Right lobe of liver (tissue), 6 donors: ENCODE results near the gene FITM1. TPM values are rescaled to one million over a fixed set of nuclear protein-coding genes. Genes with fewer than 3 reads are reported as not detected.

ENCODE experiments used
- ATAC-seq, 4 donors: fragments of 200-7000 bp; cut with Tn5 transposase; one replicate each; pipeline ENCODE4 v1.9.1; 2020; ENCODE audit warnings: mild to moderate bottlenecking in 4 of 4, moderate library complexity in 4 of 4
- DNase-seq, 3 donors: peaks; one replicate each; pipeline ENCODE4 v3.0.0-alpha.2; 2020
- H3K27ac ChIP-seq, 3 donors: fragments of 200-600 bp; one replicate each; pipeline ENCODE4 v1.8.0; 2022
- H3K27me3 ChIP-seq, 2 donors: fragments of 200-600 bp; one replicate each; pipeline ENCODE4 v1.8.0; 2022
- H3K36me3 ChIP-seq, 4 donors: fragments of 200-600 bp; sonication (generic) in 1 of 4; one replicate each; pipeline versions ENCODE4 v1.5.1 to v1.8.0; 2017 to 2022; ENCODE audit warnings: control low read depth in 1 of 4
- H3K4me1 ChIP-seq, 4 donors: fragments of 200-600 bp; sonication (generic) in 1 of 4; one replicate each; pipeline versions ENCODE4 v1.5.1 to v1.8.0; 2017 to 2022; ENCODE audit warnings: control low read depth in 1 of 4
- H3K4me3 ChIP-seq, 3 donors: fragments of 200-600 bp; one replicate each; pipeline ENCODE4 v1.8.0; 2022
- H3K9me3 ChIP-seq, 4 donors: fragments of 200-600 bp; sonication (generic) in 1 of 4; one replicate each; pipeline versions ENCODE4 v1.5.1 to v1.8.0; 2017 to 2022; ENCODE audit warnings: control low read depth in 1 of 4
- POLR2A ChIP-seq: fragments of 450-650 bp; IDR thresholded peaks from one replicate; pipeline ENCODE4 v1.6.1; 2017; ENCODE audit warnings: antibody characterized with exemption, mild to moderate bottlenecking
- WGBS: methylation state at CpG from one replicate; pipeline ENCODE4 v1.1.6; 2018; ENCODE audit warnings: low coverage, low lambda C conversion rate; ENCODE audit not compliant: insufficient coverage; ENCODE audit errors: missing lambda C conversion rate; 5-methylcytosine and 5-hydroxymethylcytosine counted together
- intact Hi-C, 2 donors: fragments of 100-400 bp; cut with DNase I; formaldehyde crosslinking; loops; one replicate each; pipeline versions ENCODE4 v1.11.2 to v1.14.1; 2022
- total RNA-seq, 6 experiments: library from RNA; depleted of rRNA in 2 of 6; stranded (reverse); fragments of >200 nt in 2 of 6; fragmentation: NEBNext Ultra II Directional in 3 of 6; extraction: Animal tissue kit (Norgen Biotek cat#: 25700) in 3 of 6; gene quantifications; one replicate each; pipeline versions ENCODE4 v1.1.0 to v1.2.4, GENCODE V29; 2016 to 2023
- TF ChIP-seq, protein P1 (sequence below), 4 donors: fragments of 200-600 bp in 3 of 4; fragments of 450-650 bp in 1 of 4; IDR thresholded peaks; one replicate each; pipeline versions ENCODE4 v1.5.1 to v1.8.0; 2016 to 2022; ENCODE audit warnings: antibody characterized with exemption in 4 of 4, mild to moderate bottlenecking in 2 of 4
- donor health status: DM: no; HTN: yes; CAD: no.
- donor health status: DM: no; HTN: no; CAD: no.
- donor health status: DM: no; HTN: no; CAD: no.
- donor health status: DM: no; HTN: yes; CAD: no.
- donor health status: DM: no; HTN: yes; CAD: no.

The FITM1 gene
- total RNA-seq, 6 experiments from 2014 or later: 1.5 to 32.5 (median 9.3) TPM

GRCh38 chr14:24095271-24096068 is 35.0 kb upstream of the FITM1 start:
- Histone ChIP-seq H3K27ac (peak overlapping the region; percentile 89 to 97 (median 94)), H3K36me3 (peaks cover 0 to 40% (median 9%) of the 10 kb centered on the region in 4 donors), H3K4me3 (peak overlapping the region; percentile 77 to 98 (median 90)), H3K27me3 (no peaks in the 10 kb centered on the region), H3K4me1 (peaks cover 0 to 71% (median 29%) of the 10 kb centered on the region in 4 donors), H3K9me3 (no peaks in the 10 kb centered on the region)
- peak; percentile 93 for TF ChIP-seq POLR2A
- TF ChIP-seq, protein P1, sequence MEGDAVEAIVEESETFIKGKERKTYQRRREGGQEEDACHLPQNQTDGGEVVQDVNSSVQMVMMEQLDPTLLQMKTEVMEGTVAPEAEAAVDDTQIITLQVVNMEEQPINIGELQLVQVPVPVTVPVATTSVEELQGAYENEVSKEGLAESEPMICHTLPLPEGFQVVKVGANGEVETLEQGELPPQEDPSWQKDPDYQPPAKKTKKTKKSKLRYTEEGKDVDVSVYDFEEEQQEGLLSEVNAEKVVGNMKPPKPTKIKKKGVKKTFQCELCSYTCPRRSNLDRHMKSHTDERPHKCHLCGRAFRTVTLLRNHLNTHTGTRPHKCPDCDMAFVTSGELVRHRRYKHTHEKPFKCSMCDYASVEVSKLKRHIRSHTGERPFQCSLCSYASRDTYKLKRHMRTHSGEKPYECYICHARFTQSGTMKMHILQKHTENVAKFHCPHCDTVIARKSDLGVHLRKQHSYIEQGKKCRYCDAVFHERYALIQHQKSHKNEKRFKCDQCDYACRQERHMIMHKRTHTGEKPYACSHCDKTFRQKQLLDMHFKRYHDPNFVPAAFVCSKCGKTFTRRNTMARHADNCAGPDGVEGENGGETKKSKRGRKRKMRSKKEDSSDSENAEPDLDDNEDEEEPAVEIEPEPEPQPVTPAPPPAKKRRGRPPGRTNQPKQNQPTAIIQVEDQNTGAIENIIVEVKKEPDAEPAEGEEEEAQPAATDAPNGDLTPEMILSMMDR (IDR thresholded peaks at IDR 0.05): peak in 1 of 4 donors; percentile 7
- DNase-seq: peak; percentile 89 to 98 (median 97)
- 9% methylated on average over 10 of the region's 12 CpGs for WGBS
- intact Hi-C loops: loop anchor here in 1 of 2 donors (10.0 kb wide), 1 partner anchor 59 kb away; no protein-coding TSS in a partner anchor
- peak; percentile 62 to 76 (median 70) for ATAC-seq

- intact Hi-C loops: loop anchor here in 1 of 2 donors (10.0 kb wide), 1 partner anchor 58 kb away; no protein-coding TSS in a partner anchor
- H3K4me3 ChIP-seq: peak overlapping the region in 1 of 3 donors; percentile 98
- H3K27me3 ChIP-seq: no peaks in the 10 kb centered on the region
- H3K4me1 ChIP-seq: peaks cover 0 to 82% (median 29%) of the 10 kb centered on the region in 4 donors
- WGBS: 81% methylated on average over 3 of the region's 8 CpGs
- ATAC-seq: no peak
- TF ChIP-seq, protein P1 (IDR thresholded peaks at IDR 0.05): no peak
- peaks cover 0 to 47% (median 9%) of the 10 kb centered on the region in 4 donors for H3K36me3 ChIP-seq
- H3K27ac ChIP-seq: peak overlapping the region in 2 of 3 donors; percentile 52 to 97
- no peak for DNase-seq
- H3K9me3 ChIP-seq: no peaks in the 10 kb centered on the region
Measured at GRCh38 chr14:24096545-24097181, 33.8 kb upstream of the FITM1 start.

DNA sequence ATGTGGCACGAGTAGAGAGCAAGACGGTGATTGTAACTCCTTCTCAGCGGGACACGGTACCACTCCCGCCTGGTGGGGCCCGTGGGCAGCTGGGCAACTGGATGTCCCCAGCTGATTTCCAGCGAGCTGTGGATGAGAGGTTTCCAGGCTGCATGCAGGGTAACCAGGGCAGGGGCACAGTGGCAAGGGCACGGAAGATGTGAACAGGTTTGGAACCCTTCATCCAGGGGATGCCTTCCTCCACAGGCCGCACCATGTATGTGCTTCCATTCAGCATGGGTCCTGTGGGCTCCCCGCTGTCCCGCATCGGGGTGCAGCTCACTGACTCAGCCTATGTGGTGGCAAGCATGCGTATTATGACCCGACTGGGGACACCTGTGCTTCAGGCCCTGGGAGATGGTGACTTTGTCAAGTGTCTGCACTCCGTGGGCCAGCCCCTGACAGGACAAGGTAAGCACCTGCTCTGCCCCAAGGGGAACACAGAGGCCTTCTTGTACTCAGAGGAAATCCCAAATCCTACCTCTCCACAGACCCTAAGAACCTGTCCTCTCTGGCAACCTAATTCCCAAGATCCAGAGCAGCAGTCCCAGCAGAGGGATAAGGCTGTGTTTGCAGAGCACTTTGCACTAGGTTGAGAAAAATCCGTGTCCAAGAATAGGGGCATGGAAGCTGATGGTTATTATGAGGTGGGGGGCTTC is 32.1 kb upstream of the FITM1 start:
- DNase-seq: no peak
- TF ChIP-seq, protein P1 (IDR thresholded peaks at IDR 0.05): no peak
- TF ChIP-seq POLR2A: no peak
- Histone ChIP-seq H3K9me3 (no peaks in the 10 kb centered on the region), H3K4me3 (no peak overlapping the region), H3K27ac (peak overlapping the region in 1 of 3 donors; percentile 39), H3K4me1 (peaks cover 0 to 82% (median 25%) of the 10 kb centered on the region in 4 donors), H3K36me3 (peaks cover 0 to 60% (median 12%) of the 10 kb centered on the region in 4 donors), H3K27me3 (no peaks in the 10 kb centered on the region)
- ATAC-seq: no peak
- intact Hi-C loops: loop anchor here in 1 of 2 donors (10.0 kb wide), 1 partner anchor 56 kb away; no protein-coding TSS in a partner anchor
- 73% methylated on average over 4 of the region's 16 CpGs for WGBS
